Measurements from ENCODE around the gene INPP5F. TPM values are rescaled to one million over a fixed set of nuclear protein-coding genes. Genes with fewer than 3 reads are reported as not detected.

The INPP5F gene, protein sequence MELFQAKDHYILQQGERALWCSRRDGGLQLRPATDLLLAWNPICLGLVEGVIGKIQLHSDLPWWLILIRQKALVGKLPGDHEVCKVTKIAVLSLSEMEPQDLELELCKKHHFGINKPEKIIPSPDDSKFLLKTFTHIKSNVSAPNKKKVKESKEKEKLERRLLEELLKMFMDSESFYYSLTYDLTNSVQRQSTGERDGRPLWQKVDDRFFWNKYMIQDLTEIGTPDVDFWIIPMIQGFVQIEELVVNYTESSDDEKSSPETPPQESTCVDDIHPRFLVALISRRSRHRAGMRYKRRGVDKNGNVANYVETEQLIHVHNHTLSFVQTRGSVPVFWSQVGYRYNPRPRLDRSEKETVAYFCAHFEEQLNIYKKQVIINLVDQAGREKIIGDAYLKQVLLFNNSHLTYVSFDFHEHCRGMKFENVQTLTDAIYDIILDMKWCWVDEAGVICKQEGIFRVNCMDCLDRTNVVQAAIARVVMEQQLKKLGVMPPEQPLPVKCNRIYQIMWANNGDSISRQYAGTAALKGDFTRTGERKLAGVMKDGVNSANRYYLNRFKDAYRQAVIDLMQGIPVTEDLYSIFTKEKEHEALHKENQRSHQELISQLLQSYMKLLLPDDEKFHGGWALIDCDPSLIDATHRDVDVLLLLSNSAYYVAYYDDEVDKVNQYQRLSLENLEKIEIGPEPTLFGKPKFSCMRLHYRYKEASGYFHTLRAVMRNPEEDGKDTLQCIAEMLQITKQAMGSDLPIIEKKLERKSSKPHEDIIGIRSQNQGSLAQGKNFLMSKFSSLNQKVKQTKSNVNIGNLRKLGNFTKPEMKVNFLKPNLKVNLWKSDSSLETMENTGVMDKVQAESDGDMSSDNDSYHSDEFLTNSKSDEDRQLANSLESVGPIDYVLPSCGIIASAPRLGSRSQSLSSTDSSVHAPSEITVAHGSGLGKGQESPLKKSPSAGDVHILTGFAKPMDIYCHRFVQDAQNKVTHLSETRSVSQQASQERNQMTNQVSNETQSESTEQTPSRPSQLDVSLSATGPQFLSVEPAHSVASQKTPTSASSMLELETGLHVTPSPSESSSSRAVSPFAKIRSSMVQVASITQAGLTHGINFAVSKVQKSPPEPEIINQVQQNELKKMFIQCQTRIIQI
- 10 to 100 TPM; 10.9 to 18.6 TPM for total RNA-seq
- polyA plus RNA-seq (ENCODE audit: insufficient read length in 6 of 6): 10 to 100 TPM; 36.6 to 46.5 (median 42.6) TPM
- long read RNA-seq, donor 1, partial matches to known transcripts: 0 of 7 reads
- long read RNA-seq, donor 1, other reads (novel, unspliced or antisense): 0 of 7 reads
- long read RNA-seq, donor 2, transcript INPP5F-202 (6 exons, 3,704 nt): major isoform, 10 of 23 reads
- long read RNA-seq, donor 2, partial matches to known transcripts: 13 of 23 reads
- long read RNA-seq, donor 2, other reads (novel, unspliced or antisense): 0 of 23 reads
- long read RNA-seq, donor 3, full-length matches to known transcripts: 6 of 21 reads
- long read RNA-seq, donor 3, partial matches to known transcripts: 15 of 21 reads
- long read RNA-seq, donor 3, other reads (novel, unspliced or antisense): 0 of 21 reads
- long read RNA-seq, donor 4, partial matches to known transcripts: 1 of 4 reads
- long read RNA-seq, donor 4, other reads (novel, unspliced or antisense): 2 of 4 reads
- long read RNA-seq, donor 5, full-length matches to known transcripts: 5 of 5 reads
- long read RNA-seq, donor 5, partial matches to known transcripts: 0 of 5 reads
- long read RNA-seq, donor 5, other reads (novel, unspliced or antisense): 0 of 5 reads
- long read RNA-seq, donor 6, partial matches to known transcripts: 10 of 10 reads
- long read RNA-seq, donor 6, other reads (novel, unspliced or antisense): 0 of 10 reads
- long read RNA-seq, donor 7, partial matches to known transcripts: 0 of 3 reads
- long read RNA-seq, donor 7, other reads (novel, unspliced or antisense): 0 of 3 reads
- long read RNA-seq, donor 8, transcript INPP5F-202 (6 exons, 3,704 nt): major isoform, 6 of 7 reads
- long read RNA-seq, donor 8, partial matches to known transcripts: 0 of 7 reads
- long read RNA-seq, donor 8, other reads (novel, unspliced or antisense): 0 of 7 reads
- long read RNA-seq, donor 9: 0 reads
- long read RNA-seq, donor 10, partial matches to known transcripts: 1 of 5 reads
- long read RNA-seq, donor 10, other reads (novel, unspliced or antisense): 1 of 5 reads
- long read RNA-seq, donor 11, full-length matches to known transcripts: 31 of 31 reads
- long read RNA-seq, donor 11, partial matches to known transcripts: 0 of 31 reads
- long read RNA-seq, donor 11, other reads (novel, unspliced or antisense): 0 of 31 reads
- long read RNA-seq, donor 12, partial matches to known transcripts: 0 of 3 reads
- long read RNA-seq, donor 12, other reads (novel, unspliced or antisense): 0 of 3 reads

DNA sequence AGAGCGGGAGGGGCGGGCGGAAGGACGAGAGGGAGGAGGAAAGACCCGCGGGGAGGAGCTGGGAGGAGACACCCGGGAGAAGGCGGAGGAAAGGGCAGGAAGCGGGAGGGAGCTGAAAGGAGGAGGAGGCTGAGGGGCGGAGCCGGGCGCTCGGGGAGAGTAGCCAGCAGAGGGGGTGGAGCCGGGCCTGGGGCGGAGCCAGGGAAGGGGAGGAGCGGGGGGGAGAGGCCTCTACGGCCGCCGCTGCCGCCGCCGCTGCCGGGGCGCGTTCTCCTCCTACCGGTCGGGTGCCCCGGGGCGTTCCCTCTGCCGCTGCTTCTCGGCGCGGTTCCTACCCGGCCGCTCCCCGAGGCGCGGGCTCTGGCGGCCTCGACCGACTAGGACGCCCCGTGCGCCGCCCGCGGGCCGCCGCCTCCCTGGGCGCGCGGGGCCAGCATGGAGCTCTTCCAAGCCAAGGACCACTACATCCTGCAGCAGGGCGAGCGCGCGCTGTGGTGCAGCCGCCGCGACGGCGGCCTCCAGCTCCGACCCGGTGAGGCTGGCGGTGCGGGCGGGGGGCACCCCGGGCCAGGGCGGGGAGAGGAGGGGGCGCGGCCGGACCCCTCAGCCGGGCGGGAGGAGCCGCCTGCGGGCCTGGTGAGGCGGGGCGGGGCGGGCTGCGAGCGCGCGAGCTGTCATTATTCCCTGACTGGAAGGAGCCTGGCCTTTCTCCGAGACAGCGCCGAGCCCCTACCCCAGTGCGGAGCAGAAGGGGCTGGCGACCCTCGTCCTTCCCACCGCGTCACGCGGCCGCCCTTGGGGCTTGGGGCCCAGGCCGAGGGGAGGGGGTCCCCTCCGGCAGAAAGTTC is at the start of gene INPP5F:
Gene INPP5F, plus strand, starts transcription at position 223 of the 848 bp plus-strand sequence. Its CDS starts 213 bp downstream, at position 436.
- ATAC-seq (peak; percentile 98), DNase-seq (peak; percentile 98 to 100 (median 100))
- Histone ChIP-seq H3K36me3 (no peaks in the 10 kb centered on the region), H3K27ac (peak within 1 kb of the TSS; percentile 91 to 96), H3K4me3 (peak within 1 kb of the TSS; percentile 69 to 71), H3K9me3 (no peaks in the 10 kb centered on the region), H3K27me3 (no peaks in the 10 kb centered on the region), H3K4me1 (peaks cover 6 to 31% of the 10 kb centered on the region in 2 donors)
- TF ChIP-seq, protein P1, sequence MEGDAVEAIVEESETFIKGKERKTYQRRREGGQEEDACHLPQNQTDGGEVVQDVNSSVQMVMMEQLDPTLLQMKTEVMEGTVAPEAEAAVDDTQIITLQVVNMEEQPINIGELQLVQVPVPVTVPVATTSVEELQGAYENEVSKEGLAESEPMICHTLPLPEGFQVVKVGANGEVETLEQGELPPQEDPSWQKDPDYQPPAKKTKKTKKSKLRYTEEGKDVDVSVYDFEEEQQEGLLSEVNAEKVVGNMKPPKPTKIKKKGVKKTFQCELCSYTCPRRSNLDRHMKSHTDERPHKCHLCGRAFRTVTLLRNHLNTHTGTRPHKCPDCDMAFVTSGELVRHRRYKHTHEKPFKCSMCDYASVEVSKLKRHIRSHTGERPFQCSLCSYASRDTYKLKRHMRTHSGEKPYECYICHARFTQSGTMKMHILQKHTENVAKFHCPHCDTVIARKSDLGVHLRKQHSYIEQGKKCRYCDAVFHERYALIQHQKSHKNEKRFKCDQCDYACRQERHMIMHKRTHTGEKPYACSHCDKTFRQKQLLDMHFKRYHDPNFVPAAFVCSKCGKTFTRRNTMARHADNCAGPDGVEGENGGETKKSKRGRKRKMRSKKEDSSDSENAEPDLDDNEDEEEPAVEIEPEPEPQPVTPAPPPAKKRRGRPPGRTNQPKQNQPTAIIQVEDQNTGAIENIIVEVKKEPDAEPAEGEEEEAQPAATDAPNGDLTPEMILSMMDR (IDR thresholded peaks at IDR 0.05): peak in 1 of 2 donors; percentile 37
- intact Hi-C loops (cut with DNase I): no loop called here

DNA sequence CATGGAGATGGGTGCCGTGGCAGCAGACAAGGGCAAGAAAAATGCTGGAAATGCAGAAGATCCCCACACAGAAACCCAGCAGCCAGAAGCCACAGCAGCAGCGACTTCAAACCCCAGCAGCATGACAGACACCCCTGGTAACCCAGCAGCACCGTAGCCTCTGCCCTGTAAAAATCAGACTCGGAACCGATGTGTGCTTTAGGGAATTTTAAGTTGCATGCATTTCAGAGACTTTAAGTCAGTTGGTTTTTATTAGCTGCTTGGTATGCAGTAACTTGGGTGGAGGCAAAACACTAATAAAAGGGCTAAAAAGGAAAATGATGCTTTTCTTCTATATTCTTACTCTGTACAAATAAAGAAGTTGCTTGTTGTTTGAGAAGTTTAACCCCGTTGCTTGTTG is 48.7 kb upstream of the INPP5F start:
- no peak overlapping the region for H3K27ac ChIP-seq
- H3K4me1 ChIP-seq: peaks cover 9 to 30% of the 10 kb centered on the region in 2 donors
- ATAC-seq (no peak), DNase-seq (no peak)
- TF ChIP-seq, protein P1 (IDR thresholded peaks at IDR 0.05): no peak
- H3K9me3 ChIP-seq: no peaks in the 10 kb centered on the region
- intact Hi-C loops (cut with DNase I): no loop called here
- no peaks in the 10 kb centered on the region for H3K27me3 ChIP-seq
- no peak overlapping the region for H3K4me3 ChIP-seq
- peaks cover 3 to 59% of the 10 kb centered on the region in 2 donors for H3K36me3 ChIP-seq

DNA sequence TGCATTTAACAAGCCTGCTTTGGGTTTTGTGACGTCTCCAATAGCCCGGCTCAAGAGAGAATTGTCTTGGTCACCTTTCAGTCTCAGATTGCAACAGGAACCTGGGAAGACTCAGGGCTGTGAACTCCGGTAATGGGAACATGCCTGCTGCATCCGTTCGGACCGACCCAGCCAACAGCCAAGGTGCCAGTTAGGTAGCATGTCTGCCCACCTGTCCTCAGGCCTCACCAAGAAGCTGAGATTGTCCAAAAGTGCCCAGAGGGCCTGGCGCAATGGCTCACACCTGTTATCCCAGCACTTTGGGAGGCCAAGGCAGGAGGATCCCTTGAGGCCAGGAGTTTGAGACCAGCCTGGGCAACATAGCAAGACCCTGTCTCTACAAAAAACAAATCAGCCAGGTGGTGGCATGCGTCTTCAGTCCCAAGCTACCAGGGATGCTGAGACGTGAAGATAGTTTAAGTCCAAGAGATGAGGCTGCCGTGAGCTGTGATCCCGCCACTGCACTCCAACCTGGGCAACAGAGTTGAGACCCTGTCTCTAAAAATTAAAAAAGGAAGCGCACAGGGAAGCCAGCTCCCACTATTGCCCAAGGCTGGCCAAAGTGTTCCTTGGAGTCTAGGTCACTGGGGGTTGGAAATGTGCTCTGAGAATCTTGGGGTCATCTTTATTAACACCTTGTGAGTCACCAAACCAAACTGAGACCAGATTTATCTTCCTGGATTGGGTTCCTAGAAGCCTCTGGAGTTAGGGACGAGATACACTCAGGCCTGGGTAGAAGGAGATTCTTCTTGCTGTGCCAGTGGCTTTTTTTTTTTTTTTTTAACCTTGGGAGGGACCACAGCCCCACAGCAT is 47.7 kb upstream of the INPP5F start:
- H3K27me3 ChIP-seq: no peaks in the 10 kb centered on the region
- peaks cover 9 to 35% of the 10 kb centered on the region in 2 donors for H3K4me1 ChIP-seq
- DNase-seq (no peak), ATAC-seq (no peak)
- no peak overlapping the region for H3K27ac ChIP-seq
- intact Hi-C loops (cut with DNase I): no loop called here
- H3K9me3 ChIP-seq: no peaks in the 10 kb centered on the region
- peaks cover 0 to 49% of the 10 kb centered on the region in 2 donors for H3K36me3 ChIP-seq
- TF ChIP-seq, protein P1 (IDR thresholded peaks at IDR 0.05): no peak
- H3K4me3 ChIP-seq: no peak overlapping the region
